Measurements from ENCODE around the gene DIAPH2. TPM values are rescaled to one million over a fixed set of nuclear protein-coding genes. Genes with fewer than 3 reads are reported as not detected.

DIAPH2 gene
- total and polyA plus RNA-seq, 9 of the 15 experiments (the other 6 are each of a cell fraction or from before 2014, with no cell fraction given): 0.01 to 0.18 (median 0.07) TPM; not detected in 1

DNA sequence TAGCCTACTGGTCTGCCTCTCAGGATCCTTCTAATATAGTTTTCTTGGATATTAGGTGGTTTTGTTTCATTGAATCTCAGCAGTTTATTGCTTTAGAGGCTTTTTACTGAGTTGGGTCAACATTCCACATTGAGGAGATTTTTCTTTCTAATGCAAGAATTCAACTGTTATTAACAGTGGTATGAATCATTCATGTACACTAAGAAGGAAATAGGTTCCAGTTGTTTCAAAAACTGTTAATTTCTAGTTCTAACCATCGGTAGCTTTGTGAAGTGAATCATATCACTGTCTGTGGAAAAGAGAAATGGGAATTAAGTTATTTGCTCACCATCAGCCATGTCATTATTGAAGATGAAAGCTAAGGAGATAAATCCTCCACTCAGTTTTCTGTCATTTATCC, 530.5 kb downstream of the DIAPH2 start:
- intact Hi-C loops (cut with micrococcal nuclease): no loop called here
- Histone ChIP-seq H3K9me3 (replicated peaks; ENCODE audit: control insufficient read depth, insufficient read depth, low read depth, low read length) (no peaks in the 10 kb centered on the region), H3K27me3 (ENCODE audit: control insufficient read depth in 2 of 2, insufficient read depth in 2 of 2, low read length in 2 of 2) (no peaks in the 10 kb centered on the region), H2AFZ (ENCODE audit: low read depth, low read length) (no peak overlapping the region), H3K4me3 (no peak overlapping the region), H3K9me1 (ENCODE audit: control insufficient read depth, insufficient read depth, low read length) (no peaks in the 10 kb centered on the region), H3K27ac (ENCODE audit: extremely low read depth, low read depth, low read length) (no peak overlapping the region), H3K4me2 (ENCODE audit: insufficient read depth, low read length) (no peak overlapping the region), H3K79me2 (ENCODE audit: control insufficient read depth, insufficient read depth, low read length) (no peaks in the 10 kb centered on the region), H3K36me3 (ENCODE audit: control insufficient read depth, insufficient read depth, low read length) (no peaks in the 10 kb centered on the region), H4K20me1 (replicated peaks; ENCODE audit: control insufficient read depth, insufficient read depth, low read length) (no peaks in the 10 kb centered on the region), H3K4me1 (replicated peaks in 1 of 2; ENCODE audit: control insufficient read depth in 2 of 2, insufficient read depth in 2 of 2, low read length in 2 of 2) (no peaks in the 10 kb centered on the region), H3K9ac (ENCODE audit: insufficient read depth in 1 of 2, low read depth in 2 of 2, low read length in 2 of 2) (no peak overlapping the region)
- in situ Hi-C loops (cut with MboI): no loop called here
- BruUV-seq (replicated peaks): no TSS peak
- no peak for ATAC-seq
- FAIRE-seq: no peak
- 8% methylated on average over 1 of the region's 1 CpG for WGBS (ENCODE audit: insufficient coverage, low coverage, missing lambda C conversion rate)
- DNase-seq (ENCODE audit: extremely low read depth in 1 of 4, low spot score in 3 of 4): no peak
- TF ChIP-seq, protein P1, sequence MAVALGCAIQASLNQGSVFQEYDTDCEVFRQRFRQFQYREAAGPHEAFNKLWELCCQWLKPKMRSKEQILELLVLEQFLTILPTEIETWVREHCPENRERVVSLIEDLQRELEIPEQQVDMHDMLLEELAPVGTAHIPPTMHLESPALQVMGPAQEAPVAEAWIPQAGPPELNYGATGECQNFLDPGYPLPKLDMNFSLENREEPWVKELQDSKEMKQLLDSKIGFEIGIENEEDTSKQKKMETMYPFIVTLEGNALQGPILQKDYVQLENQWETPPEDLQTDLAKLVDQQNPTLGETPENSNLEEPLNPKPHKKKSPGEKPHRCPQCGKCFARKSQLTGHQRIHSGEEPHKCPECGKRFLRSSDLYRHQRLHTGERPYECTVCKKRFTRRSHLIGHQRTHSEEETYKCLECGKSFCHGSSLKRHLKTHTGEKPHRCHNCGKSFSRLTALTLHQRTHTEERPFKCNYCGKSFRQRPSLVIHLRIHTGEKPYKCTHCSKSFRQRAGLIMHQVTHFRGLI (CRISPR knock-in tag; IDR thresholded peaks at IDR 0.05): no peak
- POLR2A ChIA-PET: no interaction called here
- CTCF ChIA-PET (ENCODE audit: low intra/inter-chr PET ratio): no interaction called here

DNA sequence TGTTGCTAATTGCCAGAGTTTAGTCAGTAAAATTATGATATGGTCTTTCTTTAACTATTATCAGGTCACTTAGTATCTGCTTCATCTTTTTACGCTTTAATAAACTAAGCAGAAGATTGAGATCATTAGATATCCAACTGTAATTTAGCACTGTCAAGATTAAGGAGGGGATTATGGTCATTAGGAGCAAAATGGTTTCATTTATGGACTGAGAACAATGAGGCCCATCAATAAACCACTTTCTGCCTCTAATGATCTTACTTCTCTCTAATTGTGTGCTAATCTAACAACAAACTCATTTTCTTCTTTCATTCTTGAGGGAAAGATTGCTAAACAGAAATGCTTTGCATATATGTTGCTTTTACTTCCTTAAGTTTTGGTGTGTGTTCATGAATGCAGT, 539.5 kb downstream of the DIAPH2 start:
- no TSS peak for BruUV-seq (replicated peaks)
- TF ChIP-seq ADNP (tag; IDR thresholded peaks at IDR 0.05) (no peak), ATF7 (IDR thresholded peaks at IDR 0.05) (no peak), MCM2 (IDR thresholded peaks at IDR 0.05; ENCODE audit: low read depth) (no peak), ZFP30 (CRISPR knock-in tag; IDR thresholded peaks at IDR 0.05; ENCODE audit: borderline replicate concordance) (no peak), HOXB6 (CRISPR knock-in tag; IDR thresholded peaks at IDR 0.05; ENCODE audit: borderline replicate concordance) (no peak), SMARCB1 (IDR thresholded peaks at IDR 0.05; ENCODE audit: insufficient read length, low read depth) (no peak), ZNF76 (CRISPR knock-in tag; IDR thresholded peaks at IDR 0.05; ENCODE audit: borderline replicate concordance) (no peak), ZNF507 (tag; conservative IDR thresholded peaks at IDR 0.05) (no peak), KAT2B (IDR thresholded peaks at IDR 0.05; ENCODE audit: low read depth, low read length) (no peak), FOXM1 (IDR thresholded peaks at IDR 0.05; ENCODE audit: low read depth) (no peak), FOXM1 (CRISPR knock-in tag; IDR thresholded peaks at IDR 0.05; ENCODE audit: low read depth) (no peak), HDAC1 (IDR thresholded peaks at IDR 0.05) (no peak), THRAP3 (IDR thresholded peaks at IDR 0.05; ENCODE audit: borderline replicate concordance) (no peak), BCOR (IDR thresholded peaks at IDR 0.05) (no peak), MXI1 (IDR thresholded peaks at IDR 0.05; ENCODE audit: low read depth, low read length) (no peak), KLF6 (CRISPR knock-in tag; IDR thresholded peaks at IDR 0.05; ENCODE audit: borderline replicate concordance) (no peak), KDM4B (IDR thresholded peaks at IDR 0.05; ENCODE audit: borderline replicate concordance in 2 of 2, low read depth in 1 of 2) (no peak), RFX1 (IDR thresholded peaks at IDR 0.05) (no peak)
- Histone ChIP-seq H2AFZ (ENCODE audit: low read depth, low read length) (no peak overlapping the region), H3K27ac (ENCODE audit: extremely low read depth, low read depth, low read length) (no peak overlapping the region), H3K27me3 (ENCODE audit: control insufficient read depth in 2 of 2, insufficient read depth in 2 of 2, low read length in 2 of 2) (no peaks in the 10 kb centered on the region), H4K20me1 (replicated peaks; ENCODE audit: control insufficient read depth, insufficient read depth, low read length) (no peaks in the 10 kb centered on the region), H3K4me2 (ENCODE audit: insufficient read depth, low read length) (no peak overlapping the region), H3K79me2 (ENCODE audit: control insufficient read depth, insufficient read depth, low read length) (no peaks in the 10 kb centered on the region), H3K4me3 (no peak overlapping the region), H3K9ac (ENCODE audit: insufficient read depth in 1 of 2, low read depth in 2 of 2, low read length in 2 of 2) (no peak overlapping the region), H3K36me3 (ENCODE audit: control insufficient read depth, insufficient read depth, low read length) (no peaks in the 10 kb centered on the region), H3K4me1 (replicated peaks in 1 of 2; ENCODE audit: control insufficient read depth in 2 of 2, insufficient read depth in 2 of 2, low read length in 2 of 2) (no peaks in the 10 kb centered on the region), H3K9me3 (replicated peaks; ENCODE audit: control insufficient read depth, insufficient read depth, low read depth, low read length) (no peaks in the 10 kb centered on the region), H3K9me1 (ENCODE audit: control insufficient read depth, insufficient read depth, low read length) (no peaks in the 10 kb centered on the region)
- no peak for ATAC-seq
- 0% methylated on average over 1 of the region's 1 CpG for WGBS (ENCODE audit: insufficient coverage, low coverage, missing lambda C conversion rate)
- in situ Hi-C loops (cut with MboI): no loop called here
- no peak for DNase-seq (ENCODE audit: extremely low read depth in 1 of 4, low spot score in 3 of 4)
- ChIA-PET CTCF (ENCODE audit: low intra/inter-chr PET ratio) (no interaction called here), POLR2A (no interaction called here)
- intact Hi-C loops (cut with micrococcal nuclease): no loop called here
- no peak for FAIRE-seq
